GM12878 (cell line): ENCODE results near the gene ALKBH1. TPM values are rescaled to one million over a fixed set of nuclear protein-coding genes. Genes with fewer than 3 reads are reported as not detected.

ENCODE experiments used
- ATAC-seq: fragments of 200-7000 bp; cut with Tn5 transposase; 3 replicates; pipeline ENCODE4 v1.9.1; 2020; ENCODE audit warnings: mild to moderate bottlenecking, moderate library complexity
- BruUV-seq: library from RNA; stranded (reverse); fragments of 400-500 nt; replicated peaks from 2 replicates; lab custom pipeline; 2021; lab: Mats Ljungman, UMichigan
- CTCF ChIA-PET: fragments of 300-600 bp; sonication (Branson Sonifier 250); formaldehyde crosslinking; extraction: SDS; loops from one replicate; lab custom pipeline; 2021; ENCODE audit warnings: inconsistent platforms; lab: Yijun Ruan, JAX
- POLR2A ChIA-PET: fragments of 350-600 bp; formaldehyde crosslinking; extraction: SDS; loops from one replicate; lab custom pipeline; 2021; ENCODE audit warnings: inconsistent platforms; lab: Charles Lee
- RAD21 ChIA-PET: fragments of 300-600 bp; sonication (Branson Sonifier 250); formaldehyde crosslinking; loops from one replicate; lab custom pipeline; 2023; ENCODE audit warnings: antibody characterized with exemption; ENCODE audit not compliant: unreplicated experiment; lab: Charles Lee
- SMC1A ChIA-PET: fragments of 300-600 bp; sonication (Branson Sonifier 250); formaldehyde crosslinking; loops from one replicate; lab custom pipeline; 2023; ENCODE audit not compliant: unreplicated experiment, uncharacterized antibody; lab: Charles Lee
- DNase-seq: peaks from one replicate; pipeline ENCODE4 v3.0.0-alpha.2; 2011; ENCODE audit warnings: low read depth, low spot score
- FAIRE-seq: peaks from 3 replicates; lab custom pipeline; 2011; peaks lifted over from hg19 to GRCh38; lab: Jason Lieb, UNC
- H2AFZ ChIP-seq: 2 replicates; pipeline ENCODE4 v1.6.0; 2011; ENCODE audit warnings: low read depth, low read length, control low read depth; ENCODE audit not compliant: control insufficient read depth
- H3K27ac ChIP-seq: 2 replicates; pipeline ENCODE4 v1.5.1; 2011; ENCODE audit warnings: control low read depth; ENCODE audit not compliant: control insufficient read depth, insufficient read depth
- H3K27me3 ChIP-seq, 2 experiments: replicated peaks in 1 of 2; 2 replicates each; pipeline versions ENCODE4 v1.6.0 to v1.6.1; 2011; ENCODE audit warnings: low read length in 1 of 2; ENCODE audit not compliant: control insufficient read depth in 2 of 2, insufficient read depth in 2 of 2
- H3K36me3 ChIP-seq, 2 experiments: 2 replicates each; pipeline ENCODE4 v1.5.1; 2011; ENCODE audit warnings: low read length in 1 of 2; ENCODE audit not compliant: control insufficient read depth in 2 of 2, insufficient read depth in 2 of 2
- H3K4me1 ChIP-seq: 2 replicates; pipeline ENCODE4 v1.6.1; 2011; ENCODE audit warnings: mild to moderate bottlenecking, low read length, moderate library complexity, mixed read lengths; ENCODE audit not compliant: control insufficient read depth, insufficient read depth
- H3K4me2 ChIP-seq: 2 replicates; pipeline ENCODE4 v1.6.0; 2011; ENCODE audit warnings: control low read depth; ENCODE audit not compliant: control insufficient read depth, insufficient read depth
- H3K4me3 ChIP-seq: fragments of 200-600 bp; sonication (generic); 2 replicates; pipeline ENCODE4 v1.5.1; 2016
- H3K79me2 ChIP-seq: 2 replicates; pipeline ENCODE4 v1.6.0; 2011; ENCODE audit warnings: low read length; ENCODE audit not compliant: control insufficient read depth, insufficient read depth
- H3K9ac ChIP-seq: 2 replicates; pipeline ENCODE4 v1.8.0; 2011; ENCODE audit warnings: low read length, control low read depth, mixed read lengths; ENCODE audit not compliant: control insufficient read depth, insufficient read depth
- H3K9me3 ChIP-seq: replicated peaks from 3 replicates; pipeline ENCODE4 v1.5.1; 2011; ENCODE audit warnings: mild to moderate bottlenecking, low read length; ENCODE audit not compliant: control insufficient read depth, insufficient read depth
- H4K20me1 ChIP-seq: 2 replicates; pipeline ENCODE4 v1.6.0; 2011; ENCODE audit not compliant: control insufficient read depth, insufficient read depth
- ELK1 ChIP-seq: IDR thresholded peaks from 2 replicates; pipeline ENCODE4 v1.6.1; 2012; ENCODE audit warnings: low read depth, low read length, improper control_type of control experiment
- ETV6 ChIP-seq, 2 experiments: fragments of 450-650 bp in 1 of 2; IDR thresholded peaks in 1 of 2; conservative IDR thresholded peaks in 1 of 2; 2 replicates each; pipeline ENCODE4 v1.6.1; 2014; ENCODE audit warnings: antibody characterized with exemption in 1 of 2, borderline replicate concordance in 1 of 2, low read depth in 1 of 2, mild to moderate bottlenecking in 1 of 2, moderate library complexity in 1 of 2
- ZBTB4 ChIP-seq: fragments of 450-650 bp; formaldehyde crosslinking; IDR thresholded peaks from 2 replicates; pipeline ENCODE4 v1.4.0; 2022; ENCODE audit warnings: mild to moderate bottlenecking, moderate library complexity
- WGBS: methylation state at CpG from one replicate; pipeline ENCODE4 v1.1.6; 2016; ENCODE audit warnings: low lambda C conversion rate; ENCODE audit not compliant: insufficient replicate concordance, insufficient coverage; ENCODE audit errors: missing lambda C conversion rate; 5-methylcytosine and 5-hydroxymethylcytosine counted together
- in situ Hi-C: fragments of 300-500 bp; cut with MboI; formaldehyde crosslinking; loops from 9 replicates; pipeline ENCODE4 v1.14.3; 2018; ENCODE audit warnings: mixed read lengths
- intact Hi-C: fragments of 100-400 bp; cut with micrococcal nuclease; formaldehyde crosslinking; loops from one replicate; pipeline ENCODE4 v1.14.2; 2022; ENCODE audit not compliant: unreplicated experiment
- polyA plus RNA-seq, 11 experiments: library from polyadenylated mRNA; depleted of rRNA in 4 of 11; unstranded in 6 of 11; stranded (reverse) in 5 of 11; fragments of >200 nt; fragmentation: Nextera tagmentation in 4 of 11; fragmentation: Illumina TruSeq in 1 of 11; extraction: Ambion mirVana in 4 of 11; extraction: Trizol in 1 of 11; gene quantifications; 1 replicate in 1 of 11; 2 replicates in 10 of 11; pipeline versions ENCODE4 v1.2.1 to v1.2.3, GENCODE V29; 2011 to 2016; ENCODE audit warnings: inconsistent platforms in 2 of 11, missing spikeins in 2 of 11, low read depth in 1 of 11
- total RNA-seq, 4 experiments: library from RNA; depleted of rRNA in 3 of 4; stranded (reverse); fragments of >200 nt in 3 of 4; fragmentation: Illumina TruSeq in 1 of 4; extraction: Trizol in 1 of 4; gene quantifications; 2 replicates each; pipeline versions ENCODE4 v1.2.1 to v1.2.3, GENCODE V29; 2013 to 2021

ALKBH1 gene
- total and polyA plus RNA-seq, 10 of the 15 experiments (the other 5 are each of a cell fraction or from before 2014, with no cell fraction given), result 6.5 to 24.1 (median 17.0) TPM

- Histone ChIP-seq H3K9me3 (no peaks in the 10 kb centered on the region), H3K4me1 (no peaks in the 10 kb centered on the region), H4K20me1 (no peaks in the 10 kb centered on the region), H3K79me2 (peaks cover 3% of the 10 kb centered on the region), H3K4me3 (no peak overlapping the region), H2AFZ (no peak overlapping the region), H3K27me3 (no peaks in the 10 kb centered on the region), H3K27ac (no peak overlapping the region), H3K4me2 (no peak overlapping the region), H3K9ac (no peak overlapping the region), H3K36me3 (peaks cover 4 to 34% of the 10 kb centered on the region in 2 experiments)
- ChIA-PET SMC1A (interaction anchor here (1.1 kb wide), 1 partner anchor 14 kb away, joined by 3 read pairs; no protein-coding TSS in a partner anchor), POLR2A (no interaction called here), CTCF (interaction anchor here (0.6 to 0.7 kb wide), 2 partner anchors 49 to 190 kb away, joined by 3 read pairs; no protein-coding TSS in a partner anchor), RAD21 (interaction anchor here (0.6 kb wide), 1 partner anchor 16 kb away, joined by 3 read pairs; no protein-coding TSS in a partner anchor)
- in situ Hi-C loops (no loop called here), intact Hi-C loops (no loop called here)
- ATAC-seq (no peak), FAIRE-seq (no peak), DNase-seq (no peak)
- BruUV-seq, result no TSS peak
- WGBS, result 98% methylated on average over 2 of the region's 2 CpGs
- no peak for TF ChIP-seq ZBTB4 (CRISPR knock-in tag)
- no peak for TF ChIP-seq ETV6 (conservative IDR thresholded peaks at IDR 0.05 in 1 of 2, IDR thresholded peaks at IDR 0.05 in 1 of 2; ENCODE audit: borderline replicate concordance in 1 of 2, low read depth in 1 of 2)
- no peak for TF ChIP-seq ELK1
Observed at GRCh38 chr14:77741438-77741837, 33.6 kb upstream of the ALKBH1 start.
